WTC11 (cell line): ENCODE data around the gene SRMS. TPM values are rescaled to one million over a fixed set of nuclear protein-coding genes. Genes with fewer than 3 reads are reported as not detected.

Experiments
- TEAD1 ChIP-seq: sonication (generic); formaldehyde crosslinking; IDR thresholded peaks from 2 replicates; pipeline ENCODE4 v1.8.0; 2022; ENCODE audit warnings: mild to moderate bottlenecking, missing genetic modification reagents
- ZNF317 ChIP-seq: sonication (generic); formaldehyde crosslinking; IDR thresholded peaks from 2 replicates; pipeline ENCODE4 v1.8.1; 2023; ENCODE audit warnings: low read depth, mild to moderate bottlenecking, moderate library complexity, missing genetic modification reagents, borderline replicate concordance
- total RNA-seq: library from RNA; stranded (reverse); gene quantifications from 3 replicates; pipeline ENCODE4 v1.2.3, GENCODE V29; 2021
- TF ChIP-seq, protein P1 (sequence below): sonication (generic); formaldehyde crosslinking; IDR thresholded peaks from 2 replicates; pipeline ENCODE4 v1.8.1; 2023; ENCODE audit warnings: mild to moderate bottlenecking, missing genetic modification reagents, borderline replicate concordance
- TF ChIP-seq, protein P2 (sequence below): sonication (generic); formaldehyde crosslinking; IDR thresholded peaks from 2 replicates; pipeline ENCODE4 v1.8.0; 2022; ENCODE audit warnings: mild to moderate bottlenecking, missing genetic modification reagents
- TF ChIP-seq, protein P3 (sequence below): sonication (generic); formaldehyde crosslinking; IDR thresholded peaks from 2 replicates; pipeline ENCODE4 v1.8.0; 2022; ENCODE audit warnings: missing genetic modification reagents
- TF ChIP-seq, protein P4 (sequence below): sonication (generic); formaldehyde crosslinking; IDR thresholded peaks from 2 replicates; pipeline ENCODE4 v1.8.1; 2022; ENCODE audit warnings: missing genetic modification reagents, borderline replicate concordance
- TF ChIP-seq, protein P5 (sequence below): sonication (generic); formaldehyde crosslinking; conservative IDR thresholded peaks from 2 replicates; pipeline ENCODE4 v1.8.1; 2022; ENCODE audit warnings: mild to moderate bottlenecking, missing genetic modification reagents
- TF ChIP-seq, protein P6 (sequence below): sonication (generic); formaldehyde crosslinking; IDR thresholded peaks from 2 replicates; pipeline ENCODE4 v1.8.1; 2022; ENCODE audit warnings: low read depth, missing genetic modification reagents, borderline replicate concordance
- TF ChIP-seq, protein P7 (sequence below): fragments of 250-450 bp; sonication (Bioruptor Pico); IDR thresholded peaks from 2 replicates; pipeline ENCODE4 v2.1.2; 2022; ENCODE audit warnings: mild to moderate bottlenecking, moderate library complexity

The SRMS gene
- total RNA-seq, 1 experiment from 2014 or later: 0.26 TPM

DNA sequence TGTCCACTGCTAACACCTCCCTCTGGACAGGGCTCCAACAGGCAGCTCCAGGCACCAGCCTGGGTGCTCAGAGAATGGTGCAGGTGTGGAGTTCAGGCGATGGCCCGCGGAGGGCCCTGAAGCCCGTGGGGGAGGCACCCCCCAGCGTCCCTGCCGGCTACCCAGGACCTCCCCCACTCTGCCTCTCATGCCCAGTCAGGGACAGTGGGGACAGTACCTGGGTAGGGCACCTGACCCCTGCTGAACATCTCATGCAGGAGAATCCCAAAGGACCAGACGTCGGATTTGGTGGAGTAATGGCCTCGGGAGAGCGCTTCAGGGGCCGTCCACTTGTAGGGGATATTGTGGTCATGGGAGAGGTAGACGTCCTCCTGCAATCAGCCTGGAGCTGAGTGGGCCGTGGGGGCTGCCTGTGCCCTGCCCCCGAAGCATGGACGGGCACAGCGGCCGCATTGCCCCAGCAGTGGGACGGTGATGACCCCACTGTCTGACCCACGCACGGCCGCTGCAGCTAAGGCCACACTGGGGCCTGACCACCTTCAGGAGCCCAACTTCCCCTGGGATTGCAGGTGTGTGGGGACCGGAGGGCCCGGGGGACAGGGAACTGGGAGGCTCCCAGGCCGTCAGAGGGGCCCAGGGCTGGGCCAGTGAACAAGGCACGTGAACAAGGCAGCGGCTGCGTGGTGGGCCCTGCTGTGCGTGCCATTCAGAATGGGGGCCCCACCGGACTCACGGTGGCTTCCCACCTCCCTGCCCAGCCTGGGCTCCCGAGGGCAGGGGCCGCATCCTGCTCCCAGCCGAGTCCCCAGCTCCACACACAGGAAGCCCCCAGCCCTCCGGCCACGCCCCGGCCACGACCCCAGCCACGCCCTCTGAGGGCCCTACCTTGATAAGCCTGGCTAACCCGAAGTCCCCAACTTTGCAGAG is 17.4 kb downstream of the SRMS start (continued):
- TF ChIP-seq, protein P1, sequence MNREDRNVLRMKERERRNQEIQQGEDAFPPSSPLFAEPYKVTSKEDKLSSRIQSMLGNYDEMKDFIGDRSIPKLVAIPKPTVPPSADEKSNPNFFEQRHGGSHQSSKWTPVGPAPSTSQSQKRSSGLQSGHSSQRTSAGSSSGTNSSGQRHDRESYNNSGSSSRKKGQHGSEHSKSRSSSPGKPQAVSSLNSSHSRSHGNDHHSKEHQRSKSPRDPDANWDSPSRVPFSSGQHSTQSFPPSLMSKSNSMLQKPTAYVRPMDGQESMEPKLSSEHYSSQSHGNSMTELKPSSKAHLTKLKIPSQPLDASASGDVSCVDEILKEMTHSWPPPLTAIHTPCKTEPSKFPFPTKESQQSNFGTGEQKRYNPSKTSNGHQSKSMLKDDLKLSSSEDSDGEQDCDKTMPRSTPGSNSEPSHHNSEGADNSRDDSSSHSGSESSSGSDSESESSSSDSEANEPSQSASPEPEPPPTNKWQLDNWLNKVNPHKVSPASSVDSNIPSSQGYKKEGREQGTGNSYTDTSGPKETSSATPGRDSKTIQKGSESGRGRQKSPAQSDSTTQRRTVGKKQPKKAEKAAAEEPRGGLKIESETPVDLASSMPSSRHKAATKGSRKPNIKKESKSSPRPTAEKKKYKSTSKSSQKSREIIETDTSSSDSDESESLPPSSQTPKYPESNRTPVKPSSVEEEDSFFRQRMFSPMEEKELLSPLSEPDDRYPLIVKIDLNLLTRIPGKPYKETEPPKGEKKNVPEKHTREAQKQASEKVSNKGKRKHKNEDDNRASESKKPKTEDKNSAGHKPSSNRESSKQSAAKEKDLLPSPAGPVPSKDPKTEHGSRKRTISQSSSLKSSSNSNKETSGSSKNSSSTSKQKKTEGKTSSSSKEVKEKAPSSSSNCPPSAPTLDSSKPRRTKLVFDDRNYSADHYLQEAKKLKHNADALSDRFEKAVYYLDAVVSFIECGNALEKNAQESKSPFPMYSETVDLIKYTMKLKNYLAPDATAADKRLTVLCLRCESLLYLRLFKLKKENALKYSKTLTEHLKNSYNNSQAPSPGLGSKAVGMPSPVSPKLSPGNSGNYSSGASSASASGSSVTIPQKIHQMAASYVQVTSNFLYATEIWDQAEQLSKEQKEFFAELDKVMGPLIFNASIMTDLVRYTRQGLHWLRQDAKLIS (CRISPR knock-in tag): no peak
- TF ChIP-seq, protein P2, sequence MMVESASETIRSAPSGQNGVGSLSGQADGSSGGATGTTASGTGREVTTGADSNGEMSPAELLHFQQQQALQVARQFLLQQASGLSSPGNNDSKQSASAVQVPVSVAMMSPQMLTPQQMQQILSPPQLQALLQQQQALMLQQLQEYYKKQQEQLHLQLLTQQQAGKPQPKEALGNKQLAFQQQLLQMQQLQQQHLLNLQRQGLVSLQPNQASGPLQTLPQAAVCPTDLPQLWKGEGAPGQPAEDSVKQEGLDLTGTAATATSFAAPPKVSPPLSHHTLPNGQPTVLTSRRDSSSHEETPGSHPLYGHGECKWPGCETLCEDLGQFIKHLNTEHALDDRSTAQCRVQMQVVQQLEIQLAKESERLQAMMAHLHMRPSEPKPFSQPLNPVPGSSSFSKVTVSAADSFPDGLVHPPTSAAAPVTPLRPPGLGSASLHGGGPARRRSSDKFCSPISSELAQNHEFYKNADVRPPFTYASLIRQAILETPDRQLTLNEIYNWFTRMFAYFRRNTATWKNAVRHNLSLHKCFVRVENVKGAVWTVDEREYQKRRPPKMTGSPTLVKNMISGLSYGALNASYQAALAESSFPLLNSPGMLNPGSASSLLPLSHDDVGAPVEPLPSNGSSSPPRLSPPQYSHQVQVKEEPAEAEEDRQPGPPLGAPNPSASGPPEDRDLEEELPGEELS (CRISPR knock-in tag): no peak
- TF ChIP-seq TEAD1 (CRISPR knock-in tag) (no peak), ZNF317 (CRISPR knock-in tag) (no peak)
- TF ChIP-seq, protein P3, sequence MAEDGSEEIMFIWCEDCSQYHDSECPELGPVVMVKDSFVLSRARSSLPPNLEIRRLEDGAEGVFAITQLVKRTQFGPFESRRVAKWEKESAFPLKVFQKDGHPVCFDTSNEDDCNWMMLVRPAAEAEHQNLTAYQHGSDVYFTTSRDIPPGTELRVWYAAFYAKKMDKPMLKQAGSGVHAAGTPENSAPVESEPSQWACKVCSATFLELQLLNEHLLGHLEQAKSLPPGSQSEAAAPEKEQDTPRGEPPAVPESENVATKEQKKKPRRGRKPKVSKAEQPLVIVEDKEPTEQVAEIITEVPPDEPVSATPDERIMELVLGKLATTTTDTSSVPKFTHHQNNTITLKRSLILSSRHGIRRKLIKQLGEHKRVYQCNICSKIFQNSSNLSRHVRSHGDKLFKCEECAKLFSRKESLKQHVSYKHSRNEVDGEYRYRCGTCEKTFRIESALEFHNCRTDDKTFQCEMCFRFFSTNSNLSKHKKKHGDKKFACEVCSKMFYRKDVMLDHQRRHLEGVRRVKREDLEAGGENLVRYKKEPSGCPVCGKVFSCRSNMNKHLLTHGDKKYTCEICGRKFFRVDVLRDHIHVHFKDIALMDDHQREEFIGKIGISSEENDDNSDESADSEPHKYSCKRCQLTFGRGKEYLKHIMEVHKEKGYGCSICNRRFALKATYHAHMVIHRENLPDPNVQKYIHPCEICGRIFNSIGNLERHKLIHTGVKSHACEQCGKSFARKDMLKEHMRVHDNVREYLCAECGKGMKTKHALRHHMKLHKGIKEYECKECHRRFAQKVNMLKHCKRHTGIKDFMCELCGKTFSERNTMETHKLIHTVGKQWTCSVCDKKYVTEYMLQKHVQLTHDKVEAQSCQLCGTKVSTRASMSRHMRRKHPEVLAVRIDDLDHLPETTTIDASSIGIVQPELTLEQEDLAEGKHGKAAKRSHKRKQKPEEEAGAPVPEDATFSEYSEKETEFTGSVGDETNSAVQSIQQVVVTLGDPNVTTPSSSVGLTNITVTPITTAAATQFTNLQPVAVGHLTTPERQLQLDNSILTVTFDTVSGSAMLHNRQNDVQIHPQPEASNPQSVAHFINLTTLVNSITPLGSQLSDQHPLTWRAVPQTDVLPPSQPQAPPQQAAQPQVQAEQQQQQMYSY (CRISPR knock-in tag): no peak
- TF ChIP-seq, protein P4, sequence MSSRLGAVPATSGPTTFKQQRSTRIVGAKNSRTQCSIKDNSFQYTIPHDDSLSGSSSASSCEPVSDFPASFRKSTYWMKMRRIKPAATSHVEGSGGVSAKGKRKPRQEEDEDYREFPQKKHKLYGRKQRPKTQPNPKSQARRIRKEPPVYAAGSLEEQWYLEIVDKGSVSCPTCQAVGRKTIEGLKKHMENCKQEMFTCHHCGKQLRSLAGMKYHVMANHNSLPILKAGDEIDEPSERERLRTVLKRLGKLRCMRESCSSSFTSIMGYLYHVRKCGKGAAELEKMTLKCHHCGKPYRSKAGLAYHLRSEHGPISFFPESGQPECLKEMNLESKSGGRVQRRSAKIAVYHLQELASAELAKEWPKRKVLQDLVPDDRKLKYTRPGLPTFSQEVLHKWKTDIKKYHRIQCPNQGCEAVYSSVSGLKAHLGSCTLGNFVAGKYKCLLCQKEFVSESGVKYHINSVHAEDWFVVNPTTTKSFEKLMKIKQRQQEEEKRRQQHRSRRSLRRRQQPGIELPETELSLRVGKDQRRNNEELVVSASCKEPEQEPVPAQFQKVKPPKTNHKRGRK (CRISPR knock-in tag): no peak
- TF ChIP-seq, protein P5, sequence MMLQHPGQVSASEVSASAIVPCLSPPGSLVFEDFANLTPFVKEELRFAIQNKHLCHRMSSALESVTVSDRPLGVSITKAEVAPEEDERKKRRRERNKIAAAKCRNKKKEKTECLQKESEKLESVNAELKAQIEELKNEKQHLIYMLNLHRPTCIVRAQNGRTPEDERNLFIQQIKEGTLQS (CRISPR knock-in tag): no peak
- TF ChIP-seq, protein P6, sequence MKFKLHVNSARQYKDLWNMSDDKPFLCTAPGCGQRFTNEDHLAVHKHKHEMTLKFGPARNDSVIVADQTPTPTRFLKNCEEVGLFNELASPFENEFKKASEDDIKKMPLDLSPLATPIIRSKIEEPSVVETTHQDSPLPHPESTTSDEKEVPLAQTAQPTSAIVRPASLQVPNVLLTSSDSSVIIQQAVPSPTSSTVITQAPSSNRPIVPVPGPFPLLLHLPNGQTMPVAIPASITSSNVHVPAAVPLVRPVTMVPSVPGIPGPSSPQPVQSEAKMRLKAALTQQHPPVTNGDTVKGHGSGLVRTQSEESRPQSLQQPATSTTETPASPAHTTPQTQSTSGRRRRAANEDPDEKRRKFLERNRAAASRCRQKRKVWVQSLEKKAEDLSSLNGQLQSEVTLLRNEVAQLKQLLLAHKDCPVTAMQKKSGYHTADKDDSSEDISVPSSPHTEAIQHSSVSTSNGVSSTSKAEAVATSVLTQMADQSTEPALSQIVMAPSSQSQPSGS (CRISPR knock-in tag): no peak
- TF ChIP-seq, protein P7, sequence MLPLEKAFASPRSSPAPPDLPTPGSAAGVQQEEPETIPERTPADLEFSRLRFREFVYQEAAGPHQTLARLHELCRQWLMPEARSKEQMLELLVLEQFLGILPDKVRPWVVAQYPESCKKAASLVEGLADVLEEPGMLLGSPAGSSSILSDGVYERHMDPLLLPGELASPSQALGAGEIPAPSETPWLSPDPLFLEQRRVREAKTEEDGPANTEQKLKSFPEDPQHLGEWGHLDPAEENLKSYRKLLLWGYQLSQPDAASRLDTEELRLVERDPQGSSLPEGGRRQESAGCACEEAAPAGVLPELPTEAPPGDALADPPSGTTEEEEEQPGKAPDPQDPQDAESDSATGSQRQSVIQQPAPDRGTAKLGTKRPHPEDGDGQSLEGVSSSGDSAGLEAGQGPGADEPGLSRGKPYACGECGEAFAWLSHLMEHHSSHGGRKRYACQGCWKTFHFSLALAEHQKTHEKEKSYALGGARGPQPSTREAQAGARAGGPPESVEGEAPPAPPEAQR (CRISPR knock-in tag): no peak
- TF ChIP-seq, all 79 proteins: peak for 0
